22Rv1 (cell line): ENCODE measurements around the gene CNFN.

Experiments used
- ZFX ChIP-seq: fragments of 450-650 bp; IDR thresholded peaks from 2 replicates; pipeline ENCODE4 v1.6.1; 2017; ENCODE audit warnings: antibody characterized with exemption, borderline replicate concordance
- TF ChIP-seq, protein P1 (sequence below): fragments of 450-650 bp; IDR thresholded peaks from 2 replicates; pipeline ENCODE4 v1.5.1; 2017; ENCODE audit warnings: mild to moderate bottlenecking

DNA sequence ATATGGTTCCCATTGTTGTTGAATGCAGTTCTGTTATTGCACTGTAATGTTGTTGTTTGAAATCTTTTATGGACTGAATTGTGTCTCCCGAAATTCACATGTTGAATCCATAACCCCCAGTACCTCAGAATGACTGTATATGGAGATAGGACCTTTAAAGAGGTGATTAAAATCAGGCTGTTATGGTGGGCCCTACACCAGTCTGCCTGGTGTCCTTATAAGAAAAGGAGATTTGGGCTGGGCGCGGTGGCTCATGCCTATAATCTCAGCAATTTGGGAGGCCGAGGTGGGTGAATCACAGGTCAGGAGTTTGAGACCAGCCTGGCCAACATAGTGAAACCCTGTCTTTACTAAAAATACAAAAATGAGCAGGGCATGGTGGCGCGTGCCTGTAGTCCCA, 45.2 kb upstream of the CNFN start:
- TF ChIP-seq, protein P1, sequence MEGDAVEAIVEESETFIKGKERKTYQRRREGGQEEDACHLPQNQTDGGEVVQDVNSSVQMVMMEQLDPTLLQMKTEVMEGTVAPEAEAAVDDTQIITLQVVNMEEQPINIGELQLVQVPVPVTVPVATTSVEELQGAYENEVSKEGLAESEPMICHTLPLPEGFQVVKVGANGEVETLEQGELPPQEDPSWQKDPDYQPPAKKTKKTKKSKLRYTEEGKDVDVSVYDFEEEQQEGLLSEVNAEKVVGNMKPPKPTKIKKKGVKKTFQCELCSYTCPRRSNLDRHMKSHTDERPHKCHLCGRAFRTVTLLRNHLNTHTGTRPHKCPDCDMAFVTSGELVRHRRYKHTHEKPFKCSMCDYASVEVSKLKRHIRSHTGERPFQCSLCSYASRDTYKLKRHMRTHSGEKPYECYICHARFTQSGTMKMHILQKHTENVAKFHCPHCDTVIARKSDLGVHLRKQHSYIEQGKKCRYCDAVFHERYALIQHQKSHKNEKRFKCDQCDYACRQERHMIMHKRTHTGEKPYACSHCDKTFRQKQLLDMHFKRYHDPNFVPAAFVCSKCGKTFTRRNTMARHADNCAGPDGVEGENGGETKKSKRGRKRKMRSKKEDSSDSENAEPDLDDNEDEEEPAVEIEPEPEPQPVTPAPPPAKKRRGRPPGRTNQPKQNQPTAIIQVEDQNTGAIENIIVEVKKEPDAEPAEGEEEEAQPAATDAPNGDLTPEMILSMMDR, result no peak
- no peak for TF ChIP-seq ZFX
